MM.1S (cell line): ENCODE data around the gene FBXL7.

Experiments used
- DNase-seq: peaks from one replicate; pipeline ENCODE4 v3.0.0-alpha.2; 2015
- H2AFZ ChIP-seq: fragments of 300-600 bp; sonication (generic); 2 replicates; pipeline ENCODE4 v1.6.0; 2016; ENCODE audit warnings: antibody characterized with exemption, low read length
- H3F3A ChIP-seq: fragments of 300-600 bp; sonication (generic); 2 replicates; pipeline ENCODE4 v1.6.1; 2016; ENCODE audit warnings: mild to moderate bottlenecking, antibody characterized with exemption, low read length, moderate library complexity, mixed read lengths; ENCODE audit not compliant: insufficient read depth
- H3K27ac ChIP-seq: fragments of 300-600 bp; sonication (generic); 2 replicates; pipeline ENCODE4 v1.5.1; 2016; ENCODE audit warnings: mild to moderate bottlenecking, low read length
- H3K27me3 ChIP-seq: fragments of 300-600 bp; sonication (generic); replicated peaks from 2 replicates; pipeline ENCODE4 v1.6.0; 2016; ENCODE audit warnings: low read length; ENCODE audit not compliant: insufficient read depth
- H3K36me3 ChIP-seq: fragments of 300-600 bp; sonication (generic); replicated peaks from 2 replicates; pipeline ENCODE4 v1.6.1; 2016; ENCODE audit warnings: mild to moderate bottlenecking, low read length, mixed read lengths; ENCODE audit not compliant: insufficient read depth
- H3K4me1 ChIP-seq: fragments of 300-600 bp; sonication (generic); 2 replicates; pipeline ENCODE4 v1.6.1; 2016; ENCODE audit warnings: low read length, mixed read lengths
- H3K4me2 ChIP-seq: fragments of 300-600 bp; sonication (generic); 2 replicates; pipeline ENCODE4 v1.6.0; 2016; ENCODE audit warnings: low read depth, low read length
- H3K4me3 ChIP-seq: fragments of 300-600 bp; sonication (generic); 2 replicates; pipeline ENCODE4 v1.5.1; 2016; ENCODE audit warnings: low read length, mixed read lengths
- H3K79me2 ChIP-seq: fragments of 300-600 bp; sonication (generic); 2 replicates; pipeline ENCODE4 v1.6.1; 2016; ENCODE audit warnings: mixed run types, low read length, mixed read lengths
- H3K9ac ChIP-seq: fragments of 300-600 bp; sonication (generic); 2 replicates; pipeline ENCODE4 v1.6.1; 2016; ENCODE audit warnings: low read length, mixed read lengths
- H3K9me2 ChIP-seq: fragments of 300-600 bp; sonication (generic); replicated peaks from 2 replicates; pipeline ENCODE4 v1.6.1; 2016; ENCODE audit warnings: mild to moderate bottlenecking, low read length, mixed read lengths; ENCODE audit not compliant: insufficient read depth
- H3K9me3 ChIP-seq: fragments of 300-600 bp; sonication (generic); replicated peaks from 2 replicates; pipeline ENCODE4 v1.6.1; 2016; ENCODE audit warnings: mild to moderate bottlenecking, low read length, mixed read lengths; ENCODE audit not compliant: insufficient read depth
- H4K20me1 ChIP-seq: fragments of 300-600 bp; sonication (generic); 2 replicates; pipeline ENCODE4 v1.6.1; 2016; ENCODE audit warnings: mild to moderate bottlenecking, low read length, moderate library complexity, mixed read lengths; ENCODE audit not compliant: insufficient read depth
- CTCF ChIP-seq: fragments of 300-600 bp; sonication (generic); IDR thresholded peaks from 2 replicates; pipeline ENCODE4 v1.5.1; 2016; ENCODE audit warnings: antibody characterized with exemption, low read length, mixed read lengths
- EZH2 ChIP-seq: fragments of 300-600 bp; sonication (generic); optimal IDR thresholded peaks from 2 replicates; pipeline ENCODE3; 2017; ENCODE audit warnings: low read depth, mild to moderate bottlenecking, antibody characterized with exemption, low read length, mixed read lengths
- EZH2phosphoT487 ChIP-seq: fragments of 300-600 bp; sonication (generic); IDR thresholded peaks from 2 replicates; pipeline ENCODE4 v1.6.1; 2018; ENCODE audit warnings: antibody characterized with exemption, low read length

FBXL7 gene

GRCh38 chr5:15731699-15732098 is 231.7 kb downstream of the FBXL7 start:
- Histone ChIP-seq H3K4me2 (no peak overlapping the region), H3K9me2 (no peaks in the 10 kb centered on the region), H2AFZ (no peak overlapping the region), H3K79me2 (peaks cover 27% of the 10 kb centered on the region), H3K27ac (no peak overlapping the region), H3K4me1 (no peaks in the 10 kb centered on the region), H4K20me1 (no peaks in the 10 kb centered on the region), H3K9ac (no peak overlapping the region), H3K36me3 (no peaks in the 10 kb centered on the region), H3K27me3 (no peaks in the 10 kb centered on the region), H3F3A (no peaks in the 10 kb centered on the region), H3K4me3 (no peak overlapping the region), H3K9me3 (no peaks in the 10 kb centered on the region)
- TF ChIP-seq CTCF (no peak), EZH2 (no peak), EZH2phosphoT487 (no peak)
- no peak for DNase-seq

DNA sequence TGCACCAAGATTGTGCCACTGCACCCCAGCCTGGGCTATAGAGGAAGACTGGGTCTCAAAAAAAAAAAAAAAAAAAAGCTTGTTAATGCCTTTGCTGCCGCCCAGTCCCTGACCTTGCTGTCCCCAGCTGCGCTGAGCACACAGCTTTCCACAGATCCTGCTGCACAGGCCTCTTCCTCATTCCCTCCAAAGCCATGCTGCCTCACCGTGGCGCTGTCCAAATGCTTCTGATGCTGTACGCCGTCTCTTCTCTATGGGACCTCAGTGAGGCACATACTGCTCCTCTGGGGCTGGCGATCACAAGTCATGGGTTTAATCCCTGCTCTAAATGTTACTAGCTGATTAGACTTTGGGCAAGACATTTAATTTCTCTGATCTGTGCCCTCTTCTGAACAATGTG is 234.1 kb downstream of the FBXL7 start:
- no peak overlapping the region for H3K27ac ChIP-seq
- H3K79me2 ChIP-seq: peaks cover 8% of the 10 kb centered on the region
- no peaks in the 10 kb centered on the region for H3F3A ChIP-seq
- DNase-seq: no peak
- H3K4me2 ChIP-seq: no peak overlapping the region
- no peak for TF ChIP-seq EZH2phosphoT487
- no peak for TF ChIP-seq CTCF
- no peak for TF ChIP-seq EZH2
- no peaks in the 10 kb centered on the region for H3K36me3 ChIP-seq
- H2AFZ ChIP-seq: no peak overlapping the region
- H3K9me3 ChIP-seq: no peaks in the 10 kb centered on the region
- no peaks in the 10 kb centered on the region for H3K27me3 ChIP-seq
- H4K20me1 ChIP-seq: no peaks in the 10 kb centered on the region
- H3K4me3 ChIP-seq: no peak overlapping the region
- H3K9me2 ChIP-seq: no peaks in the 10 kb centered on the region
- H3K9ac ChIP-seq: no peak overlapping the region
- no peaks in the 10 kb centered on the region for H3K4me1 ChIP-seq

- no peaks in the 10 kb centered on the region for H3K79me2 ChIP-seq
- no peak overlapping the region for H3K9ac ChIP-seq
- no peak for DNase-seq
- H3K9me2 ChIP-seq: no peaks in the 10 kb centered on the region
- no peaks in the 10 kb centered on the region for H3K9me3 ChIP-seq
- H2AFZ ChIP-seq: no peak overlapping the region
- no peaks in the 10 kb centered on the region for H4K20me1 ChIP-seq
- no peak for TF ChIP-seq EZH2
- no peak for TF ChIP-seq EZH2phosphoT487
- no peak for TF ChIP-seq CTCF
- H3K36me3 ChIP-seq: no peaks in the 10 kb centered on the region
- no peaks in the 10 kb centered on the region for H3F3A ChIP-seq
- no peaks in the 10 kb centered on the region for H3K4me1 ChIP-seq
- H3K4me3 ChIP-seq: no peak overlapping the region
- no peak overlapping the region for H3K4me2 ChIP-seq
- no peaks in the 10 kb centered on the region for H3K27me3 ChIP-seq
- no peak overlapping the region for H3K27ac ChIP-seq
Measured at GRCh38 chr5:15737036-15737821, 237.2 kb downstream of the FBXL7 start.
